ENCODE data around the gene ENDOU.

ENDOU gene

GRCh38 chr12:47725091-47725772, at the start of gene ENDOU:
TSS of gene ENDOU (minus strand) at chr12:47725490. CDS start at chr12:47725413, 77 bp downstream.
- no peak for DNase-seq

- no peak for DNase-seq
These were observed 49.4 kb upstream of the ENDOU start for GRCh38 chr12:47774663-47775062.

GRCh38 chr12:47773858-47774580, 48.7 kb upstream of the ENDOU start:
- no peak for DNase-seq

- peak; percentile 59 for DNase-seq
These were observed 48.0 kb upstream of the ENDOU start, which contains the start of gene SLC48A1 for GRCh38 chr12:47773062-47773857. TSS of gene SLC48A1 (plus strand) at chr12:47773238. CDS start at chr12:47773305, 67 bp downstream.

- DNase-seq, result no peak
These were observed 47.4 kb upstream of the ENDOU start for GRCh38 chr12:47772738-47773061.

GRCh38 chr12:47772094-47772660, 46.9 kb upstream of the ENDOU start:
- no peak for DNase-seq

GRCh38 chr12:47771304-47771703, 46.0 kb upstream of the ENDOU start:
- DNase-seq, result no peak

- no peak for DNase-seq
These were observed 44.9 kb upstream of the ENDOU start for GRCh38 chr12:47770086-47770726.

- DNase-seq, result no peak
These were observed 44.2 kb upstream of the ENDOU start for GRCh38 chr12:47769234-47770085.

GRCh38 chr12:47768323-47768811, 43.1 kb upstream of the ENDOU start:
- DNase-seq, result no peak

GRCh38 chr12:47767216-47767724, 42.0 kb upstream of the ENDOU start:
- peak; percentile 70 for DNase-seq

- DNase-seq, result no peak
These were observed 41.4 kb upstream of the ENDOU start for GRCh38 chr12:47766502-47767215.

GRCh38 chr12:47763481-47764346, 38.4 kb upstream of the ENDOU start:
- no peak for DNase-seq

GRCh38 chr12:47762850-47763465, 37.7 kb upstream of the ENDOU start:
- no peak for DNase-seq

- DNase-seq, result peak; percentile 59
These were observed 33.8 kb upstream of the ENDOU start, which contains the start of gene RAPGEF3 for GRCh38 chr12:47758834-47759690. TSS of gene RAPGEF3 (minus strand) at chr12:47758880. CDS start at chr12:47758556, 324 bp downstream.

- DNase-seq, result no peak
These were observed 33.2 kb upstream of the ENDOU start for GRCh38 chr12:47758584-47758833.

- DNase-seq, result no peak
These were observed 32.7 kb upstream of the ENDOU start for GRCh38 chr12:47757840-47758583.

Data from stimulated activated naive CD4-positive, alpha-beta T cell treated with Interleukin-2 at 50 U/mL for 16 hours (primary cell).